NCI-H1436 (cell line): ENCODE results near the gene LTB4R.

ENCODE experiments used
- DNase-seq: peaks from one replicate; lab custom pipeline; 2025; lab: John Stamatoyannopoulos, UW

The LTB4R gene

GRCh38 chr14:24300326-24300980 is 10.8 kb upstream of the LTB4R start:
- DNase-seq, result no peak

GRCh38 chr14:24304019-24304387 is 7.3 kb upstream of the LTB4R start:
- no peak for DNase-seq

GRCh38 chr14:24307156-24307574 is 4.1 kb upstream of the LTB4R start:
- no peak for DNase-seq

- DNase-seq, result peak; percentile 9
Measured at GRCh38 chr14:24307575-24308341, 3.5 kb upstream of the LTB4R start, which contains the start of gene CIDEB. Gene CIDEB, minus strand, starts transcription at chr14:24307977. Its CDS starts 119 bp downstream, at chr14:24307858.

GRCh38 chr14:24308342-24309124 is 2.8 kb upstream of the LTB4R start:
- no peak for DNase-seq

GRCh38 chr14:24309538-24310264 is 1.6 kb upstream of the LTB4R start, which contains the start of gene LTB4R2:
Gene LTB4R2, plus strand, starts transcription at chr14:24310140. Its CDS starts 525 bp downstream, at chr14:24310665.
- DNase-seq, result no peak

GRCh38 chr14:24310265-24310645 is 1.0 kb upstream of the LTB4R start:
- DNase-seq, result no peak

- no peak for DNase-seq
Measured at GRCh38 chr14:24311837-24312615, 724 bp downstream of the LTB4R start.

GRCh38 chr14:24312736-24313507 is 1.6 kb downstream of the LTB4R start:
- no peak for DNase-seq

GRCh38 chr14:24313913-24314312 is 2.6 kb downstream of the LTB4R start:
- no peak for DNase-seq

GRCh38 chr14:24314377-24315193 is 3.3 kb downstream of the LTB4R start:
- no peak for DNase-seq

- DNase-seq, result no peak
Measured at GRCh38 chr14:24315243-24315806, 4.0 kb downstream of the LTB4R start.

GRCh38 chr14:24315807-24316596 is 4.7 kb downstream of the LTB4R start:
- no peak for DNase-seq

GRCh38 chr14:24316597-24316950 is 5.3 kb downstream of the LTB4R start:
- DNase-seq, result no peak

GRCh38 chr14:24317141-24317928 is 6.0 kb downstream of the LTB4R start:
- no peak for DNase-seq

GRCh38 chr14:24321212-24321975 is 10.1 kb downstream of the LTB4R start:
- DNase-seq, result no peak

- DNase-seq, result no peak
Measured at GRCh38 chr14:24322672-24323071, 11.4 kb downstream of the LTB4R start.
